G401 (cell line): ENCODE measurements around the gene HOXA7. TPM values are rescaled to one million over a fixed set of nuclear protein-coding genes. Genes with fewer than 3 reads are reported as not detected.

Experiments used
- DNase-seq: peaks from one replicate; pipeline ENCODE4 v3.0.0-alpha.2; 2015; ENCODE audit warnings: low spot score
- in situ Hi-C: cut with HindIII; loops from 2 replicates; pipeline ENCODE4 v1.10.0; 2016; ENCODE audit warnings: low sequenced_read_pairs, mixed read lengths
- total RNA-seq: library from RNA; depleted of rRNA; stranded (reverse); fragments of >200 nt; shearing (Covaris generic); gene quantifications from 2 replicates; pipeline ENCODE4 v1.2.3, GENCODE V29; 2014

The HOXA7 gene
- total RNA-seq, 1 experiment from 2014 or later: 7.1 TPM

DNA sequence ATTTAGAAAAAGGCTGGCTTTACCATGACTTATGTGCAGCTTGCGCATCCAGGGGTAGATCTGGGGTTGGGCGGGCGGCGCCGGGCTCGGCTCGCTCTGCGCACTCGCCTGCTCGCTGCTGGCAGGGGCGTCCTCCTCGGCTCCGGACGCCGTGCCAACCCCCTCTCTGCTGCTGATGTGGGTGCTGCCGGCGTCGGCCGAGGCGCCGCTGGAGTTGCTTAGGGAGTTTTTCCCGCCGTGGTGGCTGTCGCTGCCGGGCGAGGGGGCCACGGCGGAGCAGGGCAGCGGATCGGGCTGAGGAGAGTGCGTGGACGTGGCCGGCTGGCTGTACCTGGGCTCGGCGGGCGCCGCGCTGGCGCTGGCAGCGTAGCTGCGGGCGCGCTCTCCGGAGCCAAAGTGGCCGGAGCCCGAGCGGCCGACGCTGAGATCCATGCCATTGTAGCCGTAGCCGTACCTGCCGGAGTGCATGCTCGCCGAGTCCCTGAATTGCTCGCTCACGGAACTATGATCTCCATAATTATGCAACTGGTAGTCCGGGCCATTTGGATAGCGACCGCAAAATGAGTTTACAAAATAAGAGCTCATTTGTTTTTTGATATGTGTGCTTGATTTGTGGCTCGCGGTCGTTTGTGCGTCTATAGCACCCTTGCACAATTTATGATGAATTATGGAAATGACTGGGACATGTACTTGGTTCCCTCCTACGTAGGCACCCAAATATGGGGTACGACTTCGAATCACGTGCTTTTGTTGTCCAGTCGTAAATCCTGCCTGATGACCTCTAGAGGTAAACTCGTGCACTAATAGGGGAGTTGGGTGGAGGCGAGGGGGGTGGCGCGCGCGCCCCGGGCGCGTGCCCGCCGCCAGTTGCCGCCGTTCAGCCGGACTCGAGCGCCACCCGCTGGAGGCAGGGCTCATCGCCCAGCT is 13.2 kb downstream of the HOXA7 start, which contains the start of gene HOXA5:
Gene HOXA5 (minus strand): TSS at position 659 of the 927 bp plus-strand sequence. CDS start 74 bp downstream, at position 585.
- in situ Hi-C loops: no loop called here
- no peak for DNase-seq

- in situ Hi-C loops: no loop called here
- DNase-seq: no peak
Measured at GRCh38 chr7:27142580-27143022, 13.9 kb downstream of the HOXA7 start.

DNA sequence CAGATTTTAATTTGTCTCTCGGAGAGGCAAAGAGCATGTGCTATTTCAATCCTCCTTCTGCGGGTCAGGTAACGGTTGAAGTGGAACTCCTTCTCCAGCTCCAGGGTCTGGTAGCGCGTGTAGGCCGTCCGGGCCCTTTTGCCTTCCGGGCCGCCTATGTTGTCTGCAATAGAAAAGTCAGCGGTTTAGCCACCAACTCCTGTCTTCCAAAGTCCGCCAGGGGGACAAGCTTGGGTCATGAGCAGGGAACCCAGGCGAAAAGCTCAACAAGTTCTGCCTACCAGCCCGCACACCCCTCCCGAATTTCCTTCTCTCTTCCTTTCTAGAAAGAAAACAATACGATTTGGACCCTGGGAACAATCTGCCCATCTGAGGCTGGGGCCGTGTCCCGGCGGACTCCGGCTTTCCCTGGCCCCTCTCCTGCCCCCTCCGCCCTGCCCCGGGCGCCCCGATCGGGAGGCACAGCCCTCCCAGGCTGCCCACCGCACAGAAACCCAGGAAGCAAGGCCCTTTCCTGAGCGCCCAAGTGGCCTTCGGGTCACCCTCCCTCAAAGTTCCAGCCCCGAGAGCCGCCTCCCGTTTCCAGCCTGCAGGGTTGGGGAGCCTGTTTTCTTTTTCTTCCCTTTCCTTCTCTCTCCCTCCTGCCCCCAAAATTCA is 14.4 kb downstream of the HOXA7 start:
- DNase-seq: no peak

GRCh38 chr7:27141137-27141922 is 15.1 kb downstream of the HOXA7 start:
- DNase-seq: no peak
- in situ Hi-C loops: no loop called here

More for the DNA sequence above, 14.4 kb downstream of the HOXA7 start:
- in situ Hi-C loops: no loop called here

DNA sequence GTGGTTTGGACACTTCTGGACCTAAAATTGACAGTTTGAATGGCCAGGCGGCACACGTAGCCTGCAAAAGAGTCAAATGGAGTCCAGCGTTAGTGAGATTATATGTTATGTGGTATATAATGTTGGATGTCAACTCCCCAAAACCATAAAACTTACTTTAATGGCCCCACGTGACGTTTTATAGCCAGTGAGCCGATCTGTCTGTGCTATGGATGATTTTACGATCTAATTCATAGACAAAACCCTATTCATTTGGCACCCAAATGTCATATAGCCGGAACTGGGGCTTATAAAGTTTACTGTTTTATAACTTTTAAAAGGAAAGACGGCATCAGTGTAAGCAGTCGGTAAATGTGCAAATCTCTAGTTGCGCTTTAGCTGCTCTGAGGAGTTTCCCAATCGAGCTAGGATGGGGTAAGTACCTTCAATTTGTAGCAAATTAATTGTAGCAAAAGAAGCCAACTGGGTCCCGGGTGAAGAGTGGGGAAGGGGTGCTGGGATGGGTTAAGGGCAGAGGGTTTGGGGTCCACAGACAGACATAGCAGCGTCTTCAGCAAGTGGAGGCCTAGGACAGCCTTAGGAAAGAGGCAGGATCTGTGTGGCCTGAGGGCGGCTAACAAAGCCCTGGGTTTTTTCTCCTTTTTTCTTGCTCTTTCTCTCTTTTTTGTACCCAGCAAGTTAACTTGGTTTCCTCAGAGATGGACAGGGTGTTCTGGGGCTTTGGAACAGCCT is 16.2 kb downstream of the HOXA7 start:
- in situ Hi-C loops: no loop called here
- DNase-seq: no peak

GRCh38 chr7:27139334-27140125 is 16.9 kb downstream of the HOXA7 start:
- in situ Hi-C loops: no loop called here
- no peak for DNase-seq

DNA sequence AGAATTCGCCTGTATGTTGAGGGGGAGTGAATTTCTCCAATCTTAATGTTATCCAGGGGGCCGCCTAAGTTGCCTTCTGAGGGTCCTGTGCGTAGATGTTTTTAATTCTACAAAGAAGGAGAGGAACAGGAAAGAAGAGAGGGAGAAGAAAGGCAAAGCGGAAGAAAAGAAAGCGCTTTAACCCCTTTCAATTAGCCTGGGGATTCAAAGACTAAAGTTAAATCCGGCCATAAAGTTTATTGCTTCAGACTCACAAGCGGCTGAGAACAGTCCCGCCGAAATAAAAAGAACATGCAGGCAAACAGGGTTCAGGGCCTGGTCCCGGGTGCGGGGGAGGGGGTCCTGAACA is 17.5 kb downstream of the HOXA7 start:
- no peak for DNase-seq
- in situ Hi-C loops: no loop called here

- in situ Hi-C loops: no loop called here
- no peak for DNase-seq
Measured at GRCh38 chr7:27138472-27138871, 18.0 kb downstream of the HOXA7 start.

DNA sequence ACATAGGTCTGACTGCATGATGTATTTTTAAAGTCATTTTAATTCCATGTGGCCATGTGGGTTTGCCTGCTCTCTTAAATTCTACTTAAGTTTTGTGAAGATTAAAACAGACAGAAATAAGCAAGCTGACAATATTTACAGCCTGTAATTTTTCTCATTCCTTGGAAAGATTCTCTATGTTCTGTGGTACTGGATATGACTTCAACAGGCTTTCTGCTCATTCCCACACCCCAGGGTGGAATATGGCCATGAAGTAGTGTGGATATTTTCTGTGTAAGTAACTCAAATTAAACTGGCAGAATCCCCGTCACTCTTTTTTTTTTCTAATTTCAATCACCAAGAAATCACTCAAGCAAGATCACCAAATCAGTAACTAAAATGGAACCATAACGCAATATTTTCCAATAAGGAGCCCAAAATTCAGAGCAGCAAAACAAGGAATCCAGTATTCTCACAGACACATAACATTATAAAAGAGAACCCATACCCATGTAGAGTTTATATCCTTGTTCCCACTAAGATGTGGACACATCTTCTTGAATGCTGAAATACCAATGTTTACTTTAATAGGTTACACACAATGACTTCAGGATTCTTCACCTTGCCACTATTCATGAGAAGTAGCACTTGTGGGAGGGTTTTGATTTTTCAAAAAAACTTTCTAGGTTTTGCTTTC is 18.7 kb downstream of the HOXA7 start:
- DNase-seq: no peak
- in situ Hi-C loops: no loop called here

DNA sequence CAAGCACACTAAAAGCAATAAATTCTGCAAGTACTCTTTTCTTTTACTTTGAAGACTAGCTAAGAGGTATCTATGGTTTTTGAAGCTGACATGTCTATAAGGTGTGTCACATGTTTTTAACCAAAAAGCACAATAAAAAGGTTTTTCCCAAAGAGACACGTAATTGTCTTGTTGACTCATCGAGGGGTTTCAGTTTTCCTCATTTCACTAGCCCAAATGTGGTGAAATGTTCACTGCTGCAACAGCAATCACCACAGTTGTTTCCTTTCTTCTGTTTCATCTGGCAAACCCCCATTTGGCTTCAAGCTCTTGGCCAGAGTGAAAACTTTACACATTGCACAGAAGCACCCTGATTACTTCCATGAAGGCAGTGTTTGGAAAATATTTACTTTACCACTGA is 22.1 kb downstream of the HOXA7 start:
- in situ Hi-C loops: no loop called here
- no peak for DNase-seq

- DNase-seq: no peak
- in situ Hi-C loops: no loop called here
Measured at GRCh38 chr7:27133409-27134231, 22.9 kb downstream of the HOXA7 start.

GRCh38 chr7:27132978-27133377 is 23.5 kb downstream of the HOXA7 start:
- DNase-seq: no peak
- in situ Hi-C loops: no loop called here

GRCh38 chr7:27132214-27132613 is 24.3 kb downstream of the HOXA7 start:
- no peak for DNase-seq
- in situ Hi-C loops: no loop called here

GRCh38 chr7:27131390-27131819 is 25.1 kb downstream of the HOXA7 start:
- DNase-seq: no peak
- in situ Hi-C loops: no loop called here

DNA sequence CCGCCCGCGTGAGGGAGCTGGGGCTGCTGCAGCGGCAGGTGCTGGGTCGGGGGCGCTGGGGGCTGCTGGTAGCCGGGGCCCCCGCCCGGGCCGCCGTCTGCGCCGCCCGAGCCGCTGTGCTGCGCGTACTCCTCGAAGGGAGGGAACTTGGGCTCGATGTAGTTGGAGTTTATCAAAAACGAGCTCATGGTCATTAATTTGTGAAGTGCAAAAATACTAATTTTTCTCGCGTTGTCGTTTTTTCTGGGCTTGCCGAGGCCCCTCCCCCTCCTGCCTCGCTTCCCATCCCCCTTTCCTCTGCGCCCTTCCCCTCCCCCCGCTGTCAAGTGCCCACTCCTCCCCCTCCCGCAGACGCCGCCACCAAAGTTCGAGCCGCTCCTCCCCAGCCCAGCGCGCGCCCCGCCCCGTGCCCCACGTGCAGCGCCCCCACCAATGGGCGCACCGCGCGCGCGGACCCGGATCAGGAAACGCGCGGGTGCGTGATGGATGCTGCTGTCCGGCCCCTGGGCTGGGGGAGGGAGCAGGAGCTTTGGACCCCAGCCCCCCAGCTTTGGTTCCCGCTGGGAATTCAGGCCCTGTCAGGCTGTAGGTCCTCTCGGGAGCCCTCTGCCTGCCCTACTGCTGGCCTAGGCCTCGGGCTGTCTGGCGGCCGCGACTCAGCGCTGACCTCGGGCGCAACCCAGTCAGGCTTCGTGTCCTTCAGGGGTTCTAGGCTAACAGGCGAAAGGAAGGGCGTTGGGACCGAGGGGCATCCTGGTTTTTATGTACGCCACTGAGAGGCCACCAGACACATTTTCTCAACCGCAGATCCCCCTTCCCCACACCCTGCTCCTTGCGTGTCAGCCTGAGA is 25.7 kb downstream of the HOXA7 start, which contains the start of gene HOXA4:
Gene HOXA4 (minus strand): TSS at position 218 of the 850 bp plus-strand sequence. CDS start 24 bp downstream, at position 194.
- no peak for DNase-seq
- in situ Hi-C loops: no loop called here
